Muscle layer of colon (tissue), 2 donors: ENCODE data around the gene MAP2.
"Not testable (repeated sequence)": the region's sequence is repeated elsewhere in the genome, so short reads cannot be mapped to it uniquely, and the experiment has no call there.

Experiments used
- H3K27ac ChIP-seq: one replicate; pipeline ENCODE4 v1.7.0; 2013; ENCODE audit warnings: low read depth, mild to moderate bottlenecking, low read length, moderate library complexity
- H3K27me3 ChIP-seq, 2 donors: one replicate each; pipeline ENCODE4 v1.7.0; 2013; ENCODE audit warnings: low read length in 2 of 2, mild to moderate bottlenecking in 2 of 2; ENCODE audit not compliant: insufficient read depth in 2 of 2, control insufficient read depth in 1 of 2
- H3K36me3 ChIP-seq: one replicate; pipeline ENCODE4 v1.7.0; 2013; ENCODE audit warnings: mild to moderate bottlenecking, low read length; ENCODE audit not compliant: insufficient read depth
- H3K4me1 ChIP-seq: one replicate; pipeline ENCODE4 v1.7.0; 2013; ENCODE audit warnings: mild to moderate bottlenecking, low read length; ENCODE audit not compliant: insufficient read depth
- H3K4me3 ChIP-seq, 2 donors: one replicate each; pipeline ENCODE4 v1.7.0; 2013; ENCODE audit warnings: low read length in 2 of 2, low read depth in 1 of 2, mild to moderate bottlenecking in 1 of 2, moderate library complexity in 1 of 2
- H3K9ac ChIP-seq: one replicate; pipeline ENCODE4 v1.7.0; 2013; ENCODE audit warnings: low read length
- H3K9me3 ChIP-seq: one replicate; pipeline ENCODE4 v1.7.0; 2013; ENCODE audit warnings: mild to moderate bottlenecking, low read length
- donor health status: abdominal sarcoma.
- donor health status: Adenocarcinoma of cecum.

The MAP2 gene

GRCh38 chr2:209495068-209495620 is 71.3 kb downstream of the MAP2 start:
- H3K4me1 ChIP-seq, H3K9ac ChIP-seq, H3K27me3 ChIP-seq, H3K36me3 ChIP-seq, H3K27ac ChIP-seq, H3K9me3 ChIP-seq, H3K4me3 ChIP-seq: not testable (repeated sequence)

GRCh38 chr2:209495855-209496585 is 72.2 kb downstream of the MAP2 start:
- Histone ChIP-seq H3K36me3 (no peaks in the 10 kb centered on the region), H3K4me3 (no peak overlapping the region), H3K4me1 (peaks cover 5% of the 10 kb centered on the region), H3K9ac (no peak overlapping the region), H3K27ac (no peak overlapping the region), H3K27me3 (no peaks in the 10 kb centered on the region), H3K9me3 (peaks cover 4% of the 10 kb centered on the region)

- H3K27me3 ChIP-seq: no peaks in the 10 kb centered on the region
- H3K9me3 ChIP-seq: peaks cover 4% of the 10 kb centered on the region
- no peak overlapping the region for H3K27ac ChIP-seq
- H3K9ac ChIP-seq: no peak overlapping the region
- peaks cover 5% of the 10 kb centered on the region for H3K4me1 ChIP-seq
- H3K4me3 ChIP-seq: no peak overlapping the region
- no peaks in the 10 kb centered on the region for H3K36me3 ChIP-seq
These were observed 72.7 kb downstream of the MAP2 start for GRCh38 chr2:209496586-209496982.

- Histone ChIP-seq H3K9ac (no peak overlapping the region), H3K36me3 (no peaks in the 10 kb centered on the region), H3K4me3 (no peak overlapping the region), H3K27me3 (no peaks in the 10 kb centered on the region), H3K9me3 (peaks cover 4% of the 10 kb centered on the region), H3K4me1 (peaks cover 5% of the 10 kb centered on the region), H3K27ac (no peak overlapping the region)
These were observed 74.8 kb downstream of the MAP2 start for GRCh38 chr2:209498614-209499013.

- Histone ChIP-seq H3K27me3 (no peaks in the 10 kb centered on the region), H3K36me3 (no peaks in the 10 kb centered on the region), H3K4me1 (peaks cover 5% of the 10 kb centered on the region), H3K27ac (no peak overlapping the region), H3K4me3 (no peak overlapping the region), H3K9ac (no peak overlapping the region), H3K9me3 (peaks cover 4% of the 10 kb centered on the region)
These were observed 75.2 kb downstream of the MAP2 start for GRCh38 chr2:209499069-209499468.

GRCh38 chr2:209501579-209501978 is 77.7 kb downstream of the MAP2 start:
- Histone ChIP-seq H3K9ac (no peak overlapping the region), H3K4me3 (no peak overlapping the region), H3K27ac (no peak overlapping the region), H3K4me1 (no peaks in the 10 kb centered on the region), H3K27me3 (no peaks in the 10 kb centered on the region), H3K9me3 (peaks cover 4% of the 10 kb centered on the region), H3K36me3 (no peaks in the 10 kb centered on the region)

GRCh38 chr2:209505410-209505809 is 81.6 kb downstream of the MAP2 start:
- no peaks in the 10 kb centered on the region for H3K4me1 ChIP-seq
- H3K9ac ChIP-seq: no peak overlapping the region
- H3K27ac ChIP-seq: no peak overlapping the region
- H3K36me3 ChIP-seq: no peaks in the 10 kb centered on the region
- no peaks in the 10 kb centered on the region for H3K9me3 ChIP-seq
- H3K27me3 ChIP-seq: no peaks in the 10 kb centered on the region
- no peak overlapping the region for H3K4me3 ChIP-seq

GRCh38 chr2:209508255-209508654 is 84.4 kb downstream of the MAP2 start:
- no peak overlapping the region for H3K9ac ChIP-seq
- no peaks in the 10 kb centered on the region for H3K27me3 ChIP-seq
- H3K4me3 ChIP-seq: no peak overlapping the region
- no peaks in the 10 kb centered on the region for H3K9me3 ChIP-seq
- H3K4me1 ChIP-seq: no peaks in the 10 kb centered on the region
- no peak overlapping the region for H3K27ac ChIP-seq
- H3K36me3 ChIP-seq: no peaks in the 10 kb centered on the region

GRCh38 chr2:209511637-209512036 is 87.8 kb downstream of the MAP2 start:
- no peaks in the 10 kb centered on the region for H3K4me1 ChIP-seq
- H3K9ac ChIP-seq: no peak overlapping the region
- H3K27me3 ChIP-seq: no peaks in the 10 kb centered on the region
- H3K27ac ChIP-seq: no peak overlapping the region
- H3K4me3 ChIP-seq: no peak overlapping the region
- H3K9me3 ChIP-seq: no peaks in the 10 kb centered on the region
- H3K36me3 ChIP-seq: no peaks in the 10 kb centered on the region

- Histone ChIP-seq H3K4me3 (no peak overlapping the region), H3K27me3 (no peaks in the 10 kb centered on the region), H3K9ac (no peak overlapping the region), H3K4me1 (no peaks in the 10 kb centered on the region), H3K36me3 (no peaks in the 10 kb centered on the region), H3K27ac (no peak overlapping the region), H3K9me3 (no peaks in the 10 kb centered on the region)
These were observed 89.1 kb downstream of the MAP2 start for GRCh38 chr2:209512971-209513370.

GRCh38 chr2:209517436-209517835 is 93.6 kb downstream of the MAP2 start:
- Histone ChIP-seq H3K27me3 (no peaks in the 10 kb centered on the region), H3K9ac (no peak overlapping the region), H3K9me3 (no peaks in the 10 kb centered on the region), H3K27ac (no peak overlapping the region), H3K4me3 (no peak overlapping the region), H3K4me1 (no peaks in the 10 kb centered on the region), H3K36me3 (no peaks in the 10 kb centered on the region)

- Histone ChIP-seq H3K4me3 (no peak overlapping the region), H3K4me1 (no peaks in the 10 kb centered on the region), H3K9me3 (no peaks in the 10 kb centered on the region), H3K27me3 (no peaks in the 10 kb centered on the region), H3K27ac (no peak overlapping the region), H3K36me3 (no peaks in the 10 kb centered on the region), H3K9ac (no peak overlapping the region)
These were observed 95.4 kb downstream of the MAP2 start for GRCh38 chr2:209519271-209519670.
